Eye (tissue), 1 donor: ENCODE results near the gene HIGD2A.
"Not testable (repeated sequence)": the region's sequence is repeated elsewhere in the genome, so short reads cannot be mapped to it uniquely, and the experiment has no call there.

ENCODE experiments used
- DNase-seq: peaks from one replicate; pipeline ENCODE4 v3.0.0-alpha.2; 2015

The HIGD2A gene

GRCh38 chr5:176396330-176396729, 7.8 kb downstream of the HIGD2A start:
- DNase-seq, result no peak

- DNase-seq, result no peak
Measured at GRCh38 chr5:176397736-176398420, 9.3 kb downstream of the HIGD2A start.

GRCh38 chr5:176400382-176401156, 12.0 kb downstream of the HIGD2A start:
- no peak for DNase-seq

GRCh38 chr5:176401281-176402205, 13.0 kb downstream of the HIGD2A start:
- no peak for DNase-seq

GRCh38 chr5:176405656-176406435, 17.3 kb downstream of the HIGD2A start:
- no peak for DNase-seq

GRCh38 chr5:176406436-176407052, 18.0 kb downstream of the HIGD2A start:
- DNase-seq, result no peak

- no peak for DNase-seq
Measured at GRCh38 chr5:176407456-176408251, 19.1 kb downstream of the HIGD2A start.

- not testable (repeated sequence) for DNase-seq
Measured at GRCh38 chr5:176408252-176408573, 19.7 kb downstream of the HIGD2A start.

- DNase-seq, result no peak
Measured at GRCh38 chr5:176408590-176408989, 20.0 kb downstream of the HIGD2A start.

- no peak for DNase-seq
Measured at GRCh38 chr5:176409765-176410164, 21.2 kb downstream of the HIGD2A start.

- DNase-seq, result no peak
Measured at GRCh38 chr5:176410486-176411180, 22.1 kb downstream of the HIGD2A start.

GRCh38 chr5:176412517-176413254, 24.1 kb downstream of the HIGD2A start:
- DNase-seq, result no peak

GRCh38 chr5:176413255-176413565, 24.7 kb downstream of the HIGD2A start:
- no peak for DNase-seq

- no peak for DNase-seq
Measured at GRCh38 chr5:176413709-176414191, 25.2 kb downstream of the HIGD2A start.

GRCh38 chr5:176414704-176415103, 26.2 kb downstream of the HIGD2A start:
- no peak for DNase-seq

- DNase-seq, result no peak
Measured at GRCh38 chr5:176415240-176415951, 26.8 kb downstream of the HIGD2A start.

GRCh38 chr5:176415952-176416924, 27.7 kb downstream of the HIGD2A start, which contains the start of gene CLTB:
CLTB (minus strand) TSS chr5:176416539; CDS start chr5:176416363, 176 bp downstream.
- DNase-seq, result peak; percentile 94

GRCh38 chr5:176416965-176417364, 28.4 kb downstream of the HIGD2A start:
- no peak for DNase-seq
